ENCODE measurements around the gene VKORC1.
A peak's percentile ranks its signal among the peaks of the same experiment; 100 is the strongest.

Gene VKORC1

DNA sequence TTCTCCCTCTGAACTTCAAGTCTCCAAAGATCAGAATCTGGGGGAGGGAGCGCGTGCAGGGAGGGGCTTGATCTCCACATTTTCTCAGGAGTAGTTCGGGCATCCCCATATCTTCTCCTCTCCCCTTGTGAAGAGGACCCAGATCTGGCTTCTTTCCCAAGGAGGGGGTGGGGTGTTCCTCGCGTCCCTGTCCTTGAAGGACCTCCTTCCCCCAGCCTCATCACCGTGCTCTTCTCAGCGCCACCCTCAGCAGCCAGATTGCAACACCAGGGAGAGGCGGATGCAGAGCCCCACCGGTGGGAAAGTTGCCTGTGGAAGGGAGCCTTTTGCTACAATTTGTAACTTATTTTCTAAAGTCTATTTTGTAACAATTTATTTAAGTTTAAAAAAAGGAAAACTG, 11.5 kb downstream of the VKORC1 start:
- no peak overlapping the region for H3K4me3 ChIP-seq (ENCODE audit: low read depth in 1 of 2, low read length in 1 of 2)
- H3K27me3 ChIP-seq: no peaks in the 10 kb centered on the region
- H3K36me3 ChIP-seq: peaks cover 95% of the 10 kb centered on the region
- peaks cover 16 to 19% of the 10 kb centered on the region in 2 experiments for H3K4me1 ChIP-seq (ENCODE audit: control insufficient read depth in 1 of 2, insufficient read depth in 1 of 2, low read depth in 1 of 2, low read length in 1 of 2)
- TF ChIP-seq, protein P1, sequence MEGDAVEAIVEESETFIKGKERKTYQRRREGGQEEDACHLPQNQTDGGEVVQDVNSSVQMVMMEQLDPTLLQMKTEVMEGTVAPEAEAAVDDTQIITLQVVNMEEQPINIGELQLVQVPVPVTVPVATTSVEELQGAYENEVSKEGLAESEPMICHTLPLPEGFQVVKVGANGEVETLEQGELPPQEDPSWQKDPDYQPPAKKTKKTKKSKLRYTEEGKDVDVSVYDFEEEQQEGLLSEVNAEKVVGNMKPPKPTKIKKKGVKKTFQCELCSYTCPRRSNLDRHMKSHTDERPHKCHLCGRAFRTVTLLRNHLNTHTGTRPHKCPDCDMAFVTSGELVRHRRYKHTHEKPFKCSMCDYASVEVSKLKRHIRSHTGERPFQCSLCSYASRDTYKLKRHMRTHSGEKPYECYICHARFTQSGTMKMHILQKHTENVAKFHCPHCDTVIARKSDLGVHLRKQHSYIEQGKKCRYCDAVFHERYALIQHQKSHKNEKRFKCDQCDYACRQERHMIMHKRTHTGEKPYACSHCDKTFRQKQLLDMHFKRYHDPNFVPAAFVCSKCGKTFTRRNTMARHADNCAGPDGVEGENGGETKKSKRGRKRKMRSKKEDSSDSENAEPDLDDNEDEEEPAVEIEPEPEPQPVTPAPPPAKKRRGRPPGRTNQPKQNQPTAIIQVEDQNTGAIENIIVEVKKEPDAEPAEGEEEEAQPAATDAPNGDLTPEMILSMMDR (IDR thresholded peaks at IDR 0.05): no peak
- no peaks in the 10 kb centered on the region for H3K9me3 ChIP-seq
- H3K27ac ChIP-seq: no peak overlapping the region

DNA sequence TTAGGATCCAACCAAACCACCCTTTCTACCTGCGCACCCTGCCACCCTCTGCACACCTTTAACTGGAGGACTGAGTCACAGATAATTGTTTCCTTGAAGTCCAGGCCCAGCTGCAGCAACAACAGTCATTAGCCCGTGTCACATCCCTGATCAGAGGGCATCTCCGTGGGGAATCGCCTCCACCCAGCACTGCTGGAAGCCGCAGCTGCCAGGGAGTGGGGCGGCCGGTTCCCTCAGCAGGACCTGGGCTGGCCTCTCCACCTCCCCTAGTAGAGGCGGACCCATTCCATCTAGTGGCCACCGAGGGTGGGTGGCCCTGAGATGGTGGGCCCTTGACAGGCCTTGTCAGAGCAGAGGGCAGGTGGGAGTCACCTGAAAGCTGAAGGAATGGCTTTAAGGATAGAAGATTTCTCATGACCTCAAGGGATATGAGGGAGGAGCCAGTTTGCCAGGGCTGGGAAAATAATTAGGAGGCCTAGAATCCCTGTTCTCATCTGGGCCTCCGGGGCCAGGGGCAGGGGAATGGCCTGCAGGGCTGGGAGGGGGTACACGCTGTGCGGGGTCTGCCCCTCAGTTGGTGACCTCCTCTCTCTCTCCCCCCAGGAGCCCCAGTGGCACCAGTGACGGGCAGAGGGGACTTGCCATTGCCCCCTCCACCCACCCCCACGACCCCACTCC, 12.1 kb downstream of the VKORC1 start:
- Histone ChIP-seq H3K27me3 (no peaks in the 10 kb centered on the region), H3K27ac (peak overlapping the region; percentile 38), H3K4me3 (ENCODE audit: low read depth in 1 of 2, low read length in 1 of 2) (no peak overlapping the region), H3K9me3 (no peaks in the 10 kb centered on the region), H3K36me3 (peaks cover 99% of the 10 kb centered on the region), H3K4me1 (ENCODE audit: control insufficient read depth in 1 of 2, insufficient read depth in 1 of 2, low read depth in 1 of 2, low read length in 1 of 2) (peaks cover 16 to 19% of the 10 kb centered on the region in 2 experiments)
- TF ChIP-seq, protein P1 (IDR thresholded peaks at IDR 0.05): no peak

DNA sequence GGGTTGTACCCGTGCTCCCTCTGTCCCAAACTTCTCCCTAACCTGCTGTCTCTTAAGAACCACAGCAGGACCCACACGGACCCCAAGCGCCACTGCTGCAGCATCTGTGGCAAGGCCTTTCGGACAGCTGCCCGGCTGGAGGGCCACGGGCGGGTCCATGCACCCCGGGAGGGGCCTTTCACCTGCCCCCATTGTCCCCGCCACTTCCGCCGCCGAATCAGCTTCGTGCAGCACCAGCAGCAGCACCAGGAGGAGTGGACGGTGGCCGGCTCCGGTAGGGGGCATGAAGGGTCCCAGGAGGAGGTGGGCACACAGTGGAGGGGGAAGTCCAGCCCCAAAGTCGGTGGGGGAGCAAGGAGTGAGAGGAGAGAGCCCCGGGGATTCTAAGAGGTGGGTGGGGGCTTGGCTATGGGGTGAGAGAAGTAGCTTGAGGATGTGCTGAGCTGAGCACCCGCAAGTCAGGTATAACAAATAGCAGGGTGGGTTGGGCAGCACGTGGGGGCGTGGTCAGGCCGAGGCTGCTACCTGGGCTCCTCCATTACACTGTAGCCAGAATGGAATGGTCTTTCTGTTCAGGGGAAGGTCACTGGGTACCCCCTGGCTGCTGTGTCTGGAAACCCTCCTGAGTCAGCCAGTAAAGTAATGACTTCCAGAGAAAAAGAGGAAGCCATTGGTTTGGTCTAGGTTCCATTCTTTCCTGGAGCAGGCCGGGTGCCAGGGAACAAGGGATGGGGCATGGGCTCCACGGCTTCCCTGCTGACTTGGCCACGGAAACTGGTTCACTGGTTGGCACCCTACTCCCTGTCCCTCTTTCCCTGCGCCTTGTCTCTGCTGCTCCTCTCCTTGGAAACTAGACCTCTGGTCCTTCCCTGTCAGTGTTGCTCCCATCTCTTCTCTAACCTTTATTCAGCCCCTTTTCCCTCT, 12.9 kb downstream of the VKORC1 start:
- H3K4me1 ChIP-seq (ENCODE audit: control insufficient read depth in 1 of 2, insufficient read depth in 1 of 2, low read depth in 1 of 2, low read length in 1 of 2): peaks cover 16 to 19% of the 10 kb centered on the region in 2 experiments
- no peaks in the 10 kb centered on the region for H3K9me3 ChIP-seq
- H3K27ac ChIP-seq: peak overlapping the region; percentile 38
- H3K36me3 ChIP-seq: peaks cover 99% of the 10 kb centered on the region
- TF ChIP-seq, protein P1 (IDR thresholded peaks at IDR 0.05): no peak
- H3K4me3 ChIP-seq (ENCODE audit: low read depth in 1 of 2, low read length in 1 of 2): no peak overlapping the region
- no peaks in the 10 kb centered on the region for H3K27me3 ChIP-seq

DNA sequence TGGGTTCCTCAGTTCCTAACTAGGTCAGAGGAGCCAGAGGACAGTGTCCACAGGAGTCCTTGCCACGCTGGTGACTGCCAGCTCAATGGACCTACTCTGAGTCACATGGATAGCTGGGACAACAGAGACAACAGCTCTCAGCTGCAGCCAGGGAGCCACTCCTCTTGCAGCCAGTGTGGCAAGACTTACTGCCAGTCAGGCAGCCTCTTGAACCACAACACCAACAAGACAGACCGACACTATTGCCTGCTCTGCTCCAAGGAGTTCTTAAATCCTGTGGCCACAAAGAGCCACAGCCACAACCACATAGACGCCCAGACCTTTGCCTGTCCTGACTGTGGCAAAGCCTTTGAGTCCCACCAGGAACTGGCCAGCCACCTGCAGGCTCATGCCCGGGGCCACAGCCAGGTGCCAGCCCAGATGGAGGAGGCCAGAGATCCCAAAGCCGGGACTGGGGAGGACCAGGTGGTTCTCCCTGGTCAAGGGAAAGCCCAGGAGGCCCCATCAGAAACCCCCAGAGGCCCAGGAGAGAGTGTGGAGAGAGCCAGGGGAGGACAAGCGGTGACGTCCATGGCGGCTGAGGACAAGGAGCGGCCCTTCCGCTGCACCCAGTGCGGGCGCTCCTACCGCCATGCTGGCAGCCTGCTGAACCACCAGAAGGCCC, 13.7 kb downstream of the VKORC1 start:
- TF ChIP-seq, protein P1 (IDR thresholded peaks at IDR 0.05): no peak
- Histone ChIP-seq H3K27me3 (no peaks in the 10 kb centered on the region), H3K4me1 (ENCODE audit: control insufficient read depth in 1 of 2, insufficient read depth in 1 of 2, low read depth in 1 of 2, low read length in 1 of 2) (peaks cover 16 to 19% of the 10 kb centered on the region in 2 experiments), H3K27ac (peak overlapping the region; percentile 71), H3K4me3 (ENCODE audit: low read depth in 1 of 2, low read length in 1 of 2) (no peak overlapping the region), H3K36me3 (peaks cover 97% of the 10 kb centered on the region), H3K9me3 (no peaks in the 10 kb centered on the region)

DNA sequence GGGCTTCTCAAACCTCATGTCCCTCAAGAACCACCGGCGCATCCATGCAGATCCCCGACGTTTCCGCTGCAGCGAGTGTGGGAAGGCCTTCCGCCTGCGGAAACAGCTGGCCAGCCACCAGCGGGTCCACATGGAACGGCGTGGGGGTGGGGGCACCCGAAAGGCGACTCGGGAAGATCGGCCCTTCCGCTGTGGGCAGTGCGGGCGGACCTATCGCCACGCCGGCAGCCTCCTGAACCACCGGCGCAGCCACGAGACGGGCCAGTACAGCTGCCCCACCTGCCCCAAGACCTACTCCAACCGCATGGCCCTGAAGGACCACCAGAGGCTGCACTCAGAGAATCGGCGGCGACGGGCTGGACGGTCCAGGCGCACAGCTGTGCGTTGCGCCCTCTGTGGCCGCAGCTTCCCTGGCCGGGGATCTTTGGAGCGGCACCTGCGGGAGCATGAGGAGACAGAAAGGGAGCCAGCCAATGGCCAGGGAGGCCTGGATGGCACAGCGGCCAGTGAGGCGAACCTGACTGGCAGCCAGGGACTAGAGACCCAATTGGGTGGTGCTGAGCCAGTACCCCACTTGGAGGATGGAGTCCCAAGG, 14.5 kb downstream of the VKORC1 start:
- no peaks in the 10 kb centered on the region for H3K27me3 ChIP-seq
- H3K36me3 ChIP-seq: peaks cover 91% of the 10 kb centered on the region
- TF ChIP-seq, protein P1 (IDR thresholded peaks at IDR 0.05): no peak
- H3K4me3 ChIP-seq (ENCODE audit: low read depth in 1 of 2, low read length in 1 of 2): no peak overlapping the region
- peak overlapping the region; percentile 71 for H3K27ac ChIP-seq
- no peaks in the 10 kb centered on the region for H3K9me3 ChIP-seq
- H3K4me1 ChIP-seq (ENCODE audit: control insufficient read depth in 1 of 2, insufficient read depth in 1 of 2, low read depth in 1 of 2, low read length in 1 of 2): peaks cover 23 to 24% of the 10 kb centered on the region in 2 experiments

Data from neutrophil (primary cell).